ENCODE data around the gene ACIN1. TPM values are rescaled to one million over a fixed set of nuclear protein-coding genes. Genes with fewer than 3 reads are reported as not detected.
A peak's percentile ranks its signal among the peaks of the same experiment; 100 is the strongest.

Gene ACIN1
- total and polyA plus RNA-seq, 2 of the 13 experiments (the other 11 are each of a cell fraction or from before 2014, with no cell fraction given): 165 to 183 TPM

DNA sequence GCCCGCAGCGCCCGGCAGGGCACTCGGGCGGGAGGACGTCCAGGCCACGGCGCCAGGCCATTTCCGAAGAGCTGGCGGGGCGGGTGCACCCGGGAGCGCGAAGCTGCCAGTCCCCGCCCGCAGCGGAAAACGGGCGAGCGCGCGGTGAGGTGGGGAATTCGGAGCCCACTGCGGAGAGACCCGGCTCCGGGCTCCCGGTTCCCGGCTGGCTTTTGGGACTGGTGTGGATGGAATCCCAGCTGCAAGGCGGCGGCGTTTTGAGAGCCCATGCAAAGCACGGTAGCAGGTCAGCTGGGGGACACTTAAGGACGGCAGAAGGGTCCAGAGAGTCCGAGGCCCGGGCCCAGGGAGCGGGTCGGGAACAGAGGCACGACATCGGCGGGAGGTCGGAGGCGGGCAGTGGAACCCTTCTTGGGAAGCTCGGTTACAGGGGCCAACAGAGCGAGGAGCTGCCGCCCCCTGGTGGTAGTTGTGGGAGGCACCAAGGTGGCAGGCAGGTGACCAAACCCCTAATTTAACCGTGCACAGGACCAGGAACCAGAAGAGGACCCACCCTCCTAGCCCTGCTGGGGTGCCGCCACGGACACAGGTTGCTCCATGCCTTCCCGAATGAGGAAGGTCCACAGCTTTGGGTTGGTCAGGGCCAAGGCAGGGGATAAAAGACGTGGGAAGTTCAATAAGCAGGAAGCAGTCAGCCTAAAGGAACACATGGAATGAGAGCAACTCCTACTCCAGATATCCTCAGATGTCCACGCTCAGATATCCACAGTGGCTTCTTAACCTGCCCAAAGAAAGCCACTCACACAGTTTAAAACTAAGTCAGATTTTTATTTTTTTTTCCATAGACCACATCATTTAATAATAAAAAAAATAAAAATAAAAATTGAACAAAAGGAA is 36.9 kb downstream of the ACIN1 start (continued):
- TF ChIP-seq ZHX2 (IDR thresholded peaks at IDR 0.05; ENCODE audit: low read depth) (peak; percentile 60; the same call in 1 of the 2 replicates), ZHX2 (CRISPR knock-in tag; IDR thresholded peaks at IDR 0.05; ENCODE audit: borderline replicate concordance) (no peak), ZNF512 (CRISPR knock-in tag; IDR thresholded peaks at IDR 0.05) (0 out of 2 replicates have a peak, but pooled peaks have one; percentile 85), SALL1 (CRISPR knock-in tag; IDR thresholded peaks at IDR 0.05) (peak; percentile 89), ATF7 (IDR thresholded peaks at IDR 0.05) (no peak), ATF7 (CRISPR knock-in tag; IDR thresholded peaks at IDR 0.05) (peak; percentile 20; the same call in 1 of the 2 replicates), LCORL (IDR thresholded peaks at IDR 0.05) (no peak), LCORL (CRISPR knock-in tag; IDR thresholded peaks at IDR 0.05) (peak; percentile 89), CBX1 (IDR thresholded peaks at IDR 0.05; ENCODE audit: low read depth) (peak; percentile 66)
- TF ChIP-seq, protein P1, sequence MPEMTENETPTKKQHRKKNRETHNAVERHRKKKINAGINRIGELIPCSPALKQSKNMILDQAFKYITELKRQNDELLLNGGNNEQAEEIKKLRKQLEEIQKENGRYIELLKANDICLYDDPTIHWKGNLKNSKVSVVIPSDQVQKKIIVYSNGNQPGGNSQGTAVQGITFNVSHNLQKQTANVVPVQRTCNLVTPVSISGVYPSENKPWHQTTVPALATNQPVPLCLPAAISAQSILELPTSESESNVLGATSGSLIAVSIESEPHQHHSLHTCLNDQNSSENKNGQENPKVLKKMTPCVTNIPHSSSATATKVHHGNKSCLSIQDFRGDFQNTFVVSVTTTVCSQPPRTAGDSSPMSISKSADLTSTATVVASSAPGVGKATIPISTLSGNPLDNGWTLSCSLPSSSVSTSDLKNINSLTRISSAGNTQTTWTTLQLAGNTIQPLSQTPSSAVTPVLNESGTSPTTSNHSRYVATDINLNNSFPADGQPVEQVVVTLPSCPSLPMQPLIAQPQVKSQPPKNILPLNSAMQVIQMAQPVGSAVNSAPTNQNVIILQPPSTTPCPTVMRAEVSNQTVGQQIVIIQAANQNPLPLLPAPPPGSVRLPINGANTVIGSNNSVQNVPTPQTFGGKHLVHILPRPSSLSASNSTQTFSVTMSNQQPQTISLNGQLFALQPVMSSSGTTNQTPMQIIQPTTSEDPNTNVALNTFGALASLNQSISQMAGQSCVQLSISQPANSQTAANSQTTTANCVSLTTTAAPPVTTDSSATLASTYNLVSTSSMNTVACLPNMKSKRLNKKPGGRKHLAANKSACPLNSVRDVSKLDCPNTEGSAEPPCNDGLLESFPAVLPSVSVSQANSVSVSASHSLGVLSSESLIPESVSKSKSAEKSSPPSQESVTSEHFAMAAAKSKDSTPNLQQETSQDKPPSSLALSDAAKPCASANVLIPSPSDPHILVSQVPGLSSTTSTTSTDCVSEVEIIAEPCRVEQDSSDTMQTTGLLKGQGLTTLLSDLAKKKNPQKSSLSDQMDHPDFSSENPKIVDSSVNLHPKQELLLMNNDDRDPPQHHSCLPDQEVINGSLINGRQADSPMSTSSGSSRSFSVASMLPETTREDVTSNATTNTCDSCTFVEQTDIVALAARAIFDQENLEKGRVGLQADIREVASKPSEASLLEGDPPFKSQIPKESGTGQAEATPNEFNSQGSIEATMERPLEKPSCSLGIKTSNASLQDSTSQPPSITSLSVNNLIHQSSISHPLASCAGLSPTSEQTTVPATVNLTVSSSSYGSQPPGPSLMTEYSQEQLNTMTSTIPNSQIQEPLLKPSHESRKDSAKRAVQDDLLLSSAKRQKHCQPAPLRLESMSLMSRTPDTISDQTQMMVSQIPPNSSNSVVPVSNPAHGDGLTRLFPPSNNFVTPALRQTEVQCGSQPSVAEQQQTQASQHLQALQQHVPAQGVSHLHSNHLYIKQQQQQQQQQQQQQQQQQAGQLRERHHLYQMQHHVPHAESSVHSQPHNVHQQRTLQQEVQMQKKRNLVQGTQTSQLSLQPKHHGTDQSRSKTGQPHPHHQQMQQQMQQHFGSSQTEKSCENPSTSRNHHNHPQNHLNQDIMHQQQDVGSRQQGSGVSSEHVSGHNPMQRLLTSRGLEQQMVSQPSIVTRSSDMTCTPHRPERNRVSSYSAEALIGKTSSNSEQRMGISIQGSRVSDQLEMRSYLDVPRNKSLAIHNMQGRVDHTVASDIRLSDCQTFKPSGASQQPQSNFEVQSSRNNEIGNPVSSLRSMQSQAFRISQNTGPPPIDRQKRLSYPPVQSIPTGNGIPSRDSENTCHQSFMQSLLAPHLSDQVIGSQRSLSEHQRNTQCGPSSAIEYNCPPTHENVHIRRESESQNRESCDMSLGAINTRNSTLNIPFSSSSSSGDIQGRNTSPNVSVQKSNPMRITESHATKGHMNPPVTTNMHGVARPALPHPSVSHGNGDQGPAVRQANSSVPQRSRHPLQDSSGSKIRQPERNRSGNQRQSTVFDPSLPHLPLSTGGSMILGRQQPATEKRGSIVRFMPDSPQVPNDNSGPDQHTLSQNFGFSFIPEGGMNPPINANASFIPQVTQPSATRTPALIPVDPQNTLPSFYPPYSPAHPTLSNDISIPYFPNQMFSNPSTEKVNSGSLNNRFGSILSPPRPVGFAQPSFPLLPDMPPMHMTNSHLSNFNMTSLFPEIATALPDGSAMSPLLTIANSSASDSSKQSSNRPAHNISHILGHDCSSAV (CRISPR knock-in tag; IDR thresholded peaks at IDR 0.05; ENCODE audit: borderline replicate concordance): 0 out of 2 replicates have a peak, but pooled peaks have one; percentile 75

All from HepG2 (cell line).